COLO668 (cell line): ENCODE measurements around the gene SERTM2.
"Not testable (repeated sequence)": the region's sequence is repeated elsewhere in the genome, so short reads cannot be mapped to it uniquely, and the experiment has no call there.

Experiments used
- DNase-seq: peaks from one replicate; lab custom pipeline; 2025; ENCODE audit not compliant: unreplicated experiment; lab: John Stamatoyannopoulos, UW

Gene SERTM2

DNA sequence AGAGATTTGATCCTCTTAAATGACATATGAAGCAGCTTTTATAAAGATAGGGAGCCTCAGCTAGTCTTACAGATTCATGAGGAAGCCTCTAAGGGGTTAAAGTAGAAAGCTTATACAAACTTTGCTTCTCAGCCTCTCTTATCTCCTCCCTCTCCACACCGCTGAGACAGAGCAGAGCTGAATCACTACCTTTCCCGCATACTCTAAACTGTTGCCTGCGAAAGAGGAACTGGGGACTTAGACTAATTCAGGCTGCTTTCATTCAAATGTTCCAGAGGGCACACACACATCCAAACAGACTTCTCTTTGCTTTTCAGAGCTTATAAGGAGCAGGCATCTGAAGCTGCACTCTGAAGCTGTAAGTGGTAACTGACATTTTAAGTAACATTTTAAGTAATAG is at the start of gene SERTM2:
Gene SERTM2 (plus strand): TSS at position 169 of the 400 bp plus-strand sequence. CDS start 7,213 bp downstream, outside the sequence.
- no peak for DNase-seq

DNA sequence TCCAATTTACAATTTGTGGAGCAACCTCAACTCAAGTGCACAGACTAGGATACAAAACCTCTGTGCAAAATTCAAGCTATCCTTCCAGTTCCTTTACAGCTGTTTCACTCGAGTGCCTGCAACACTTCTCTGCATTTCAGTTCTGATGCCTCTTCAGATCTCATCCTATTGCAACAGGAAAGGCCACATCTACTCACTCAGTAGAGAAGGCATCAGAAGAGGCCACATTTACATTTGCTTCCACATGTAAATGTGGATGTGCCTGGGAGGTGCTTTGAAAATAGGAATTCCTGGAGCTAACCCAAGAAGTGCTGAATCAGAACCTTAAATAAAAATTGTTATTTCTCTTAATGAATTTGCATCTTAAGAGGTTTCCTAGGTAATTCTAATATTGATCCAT is 45.8 kb upstream of the SERTM2 start:
- no peak for DNase-seq

DNA sequence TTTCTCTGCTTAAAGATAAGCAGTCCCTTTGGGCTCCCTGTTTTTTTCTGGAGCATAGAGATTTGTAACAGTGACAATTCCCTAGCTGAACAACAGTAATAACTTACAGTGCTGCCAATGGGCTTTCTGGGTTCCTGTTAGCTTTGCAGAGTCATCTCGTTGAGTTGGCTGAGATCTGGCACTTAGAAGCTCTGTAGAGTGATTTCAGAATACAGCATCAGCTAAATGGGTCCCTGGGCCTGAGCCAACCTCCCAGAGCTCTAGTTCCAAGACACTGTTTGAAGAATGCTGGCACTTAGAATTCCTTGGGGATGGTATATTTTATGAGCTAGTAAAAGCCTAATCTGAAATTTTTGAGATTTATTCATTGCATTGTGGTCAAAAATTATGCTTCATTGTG is 43.5 kb upstream of the SERTM2 start:
- DNase-seq = no peak

DNA sequence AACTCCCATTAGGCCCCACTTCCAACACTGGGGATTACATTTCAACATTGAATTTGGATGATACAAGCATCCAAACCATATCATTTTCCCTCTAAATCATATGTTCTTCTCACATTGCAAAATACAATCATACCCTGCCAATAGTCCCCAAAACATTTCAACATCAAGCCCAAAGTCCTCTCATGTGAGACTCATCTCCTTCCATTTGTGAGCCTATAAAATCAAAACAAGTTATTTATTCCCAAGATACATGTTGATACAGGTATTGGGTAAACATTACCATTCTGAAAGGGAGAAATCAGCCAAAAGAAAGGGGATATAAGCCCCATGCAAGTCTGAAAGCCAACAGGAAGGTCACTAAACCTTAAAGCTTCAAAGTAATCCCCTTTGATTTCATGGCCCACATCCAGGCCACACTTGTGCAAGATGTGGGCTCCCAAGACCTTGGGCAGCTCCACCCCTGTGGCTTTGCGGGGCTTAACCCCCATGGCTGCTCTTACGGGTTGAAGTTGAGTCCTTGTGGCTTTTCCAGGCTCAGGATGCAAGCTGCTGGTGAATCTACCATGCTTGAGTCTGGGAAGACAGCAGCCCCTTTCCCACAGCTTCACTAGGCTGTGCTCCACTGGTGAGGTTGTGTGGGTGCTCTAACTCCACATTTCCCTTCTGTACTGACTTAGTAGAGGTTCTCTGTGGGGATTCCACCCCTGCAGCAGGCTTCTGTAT is 40.6 kb upstream of the SERTM2 start:
- no peak for DNase-seq

DNA sequence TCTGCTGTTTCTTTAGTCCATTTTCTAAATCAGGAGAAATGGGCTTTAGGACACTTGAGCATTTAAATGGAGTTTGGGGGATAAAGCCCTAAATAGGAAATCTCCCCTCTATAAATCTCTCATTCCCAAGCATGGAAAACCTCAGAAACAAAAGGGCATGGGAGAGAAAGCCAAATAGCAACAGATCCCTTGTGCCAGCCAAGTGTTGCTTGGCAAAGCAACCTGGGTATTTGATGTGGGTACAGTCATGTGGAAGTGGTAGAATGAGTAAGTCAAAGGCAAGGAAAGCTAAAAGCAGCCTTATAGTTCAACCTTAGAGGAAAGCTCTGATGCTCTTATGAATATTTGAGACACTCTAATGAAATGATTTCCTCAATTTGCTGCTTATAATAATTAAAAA is 29.5 kb upstream of the SERTM2 start:
- no peak for DNase-seq

DNA sequence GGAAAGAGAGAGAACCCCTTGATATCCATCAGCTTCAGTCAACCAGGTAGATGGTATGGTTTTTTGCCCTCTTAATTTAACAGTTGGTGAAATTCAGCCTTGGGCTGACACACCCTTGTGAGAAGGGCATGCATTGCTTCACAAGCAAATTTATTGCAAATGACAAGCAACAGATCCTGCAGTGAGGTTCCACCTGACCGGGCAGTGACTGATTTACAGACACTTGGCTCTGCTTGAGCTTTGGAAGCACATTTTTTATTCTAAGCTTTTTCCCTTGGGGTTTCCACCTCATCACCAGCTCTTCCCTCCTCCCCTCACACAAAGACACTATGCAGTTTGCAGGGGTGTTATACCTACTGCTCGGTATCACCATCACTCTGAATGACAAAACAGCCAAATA is 28.3 kb upstream of the SERTM2 start:
- DNase-seq = no peak

DNA sequence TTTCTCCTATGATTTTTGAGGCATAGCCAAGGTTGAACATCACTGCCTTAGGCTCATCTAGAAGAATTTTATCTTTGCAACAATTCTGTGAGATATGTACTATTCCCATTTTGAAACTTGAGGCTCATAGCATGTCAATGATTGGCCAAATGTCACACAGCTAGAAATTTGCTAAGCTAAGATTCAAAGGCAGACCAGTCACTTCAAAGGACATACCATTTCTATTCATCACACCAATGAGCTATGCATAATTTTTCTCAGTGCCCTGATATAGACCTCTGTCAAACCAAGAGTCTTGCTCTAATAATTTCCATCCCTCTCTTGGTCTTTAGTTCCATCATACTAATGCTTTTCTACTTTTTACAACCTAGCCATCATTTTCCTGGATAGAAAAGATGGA is 27.6 kb upstream of the SERTM2 start:
- no peak for DNase-seq

DNA sequence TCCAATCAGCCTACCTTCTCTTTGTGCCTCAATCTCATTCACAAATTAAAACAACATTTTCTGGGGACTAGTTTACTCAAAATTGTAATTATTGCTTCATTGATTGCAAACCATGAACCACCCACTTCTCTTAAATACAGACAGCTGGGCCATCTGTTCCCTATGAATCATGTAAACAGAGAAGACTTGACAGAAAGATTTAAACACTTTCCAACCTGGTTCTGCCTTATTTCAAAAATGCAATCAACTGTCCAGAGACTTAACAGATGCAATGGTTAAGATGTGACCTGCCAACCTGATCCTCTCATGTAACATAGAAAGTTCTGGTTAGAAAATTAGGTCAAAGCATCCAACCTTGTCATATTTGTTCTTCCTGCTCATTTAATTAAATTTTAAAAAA is 20.8 kb upstream of the SERTM2 start:
- DNase-seq = no peak

DNA sequence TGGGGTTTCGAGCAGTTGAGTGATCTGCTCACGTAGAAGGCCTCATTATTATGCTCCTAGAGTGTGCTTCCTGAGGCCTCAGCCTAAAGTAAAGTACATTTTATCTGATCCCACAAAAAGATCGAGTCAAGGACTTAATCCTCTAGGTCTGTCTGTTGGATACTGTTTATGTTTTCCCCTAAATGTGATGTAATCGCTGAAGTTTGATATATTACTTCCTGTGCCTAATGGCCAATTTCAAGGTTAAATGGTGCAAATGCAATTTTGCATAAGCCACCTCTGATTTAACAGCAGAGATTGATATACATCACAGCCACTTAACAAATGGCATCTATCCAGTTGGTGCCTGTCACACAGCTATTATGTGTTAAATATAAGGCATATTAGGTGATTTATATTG is 19.4 kb upstream of the SERTM2 start:
- DNase-seq = no peak

DNA sequence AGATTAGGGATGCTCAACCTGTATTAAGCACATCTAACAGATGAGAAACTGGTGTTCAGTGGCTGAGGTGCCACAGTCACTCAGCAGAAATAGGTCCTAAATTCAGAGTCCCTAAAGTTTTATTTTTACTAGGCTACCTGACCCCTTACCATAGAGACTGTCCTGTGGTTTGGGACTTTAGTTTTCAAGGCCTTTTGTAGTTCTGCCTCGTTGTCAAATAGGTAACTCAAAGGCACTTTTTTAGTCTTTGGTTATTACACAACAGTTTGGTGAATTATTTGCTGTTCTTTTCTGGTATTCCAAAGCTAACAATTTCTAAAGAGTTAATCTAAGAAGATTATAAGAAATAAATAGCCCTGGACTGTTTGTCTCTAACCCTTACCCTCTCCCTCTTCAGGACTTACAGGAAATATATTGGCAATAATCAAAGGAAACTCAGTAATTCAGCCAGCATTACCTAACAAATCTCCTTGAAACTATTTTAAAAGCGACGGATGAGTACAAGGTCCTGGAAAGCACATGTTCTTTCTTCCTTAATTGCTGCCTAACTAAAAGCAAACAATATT is 12.8 kb upstream of the SERTM2 start:
- DNase-seq = no peak

DNA sequence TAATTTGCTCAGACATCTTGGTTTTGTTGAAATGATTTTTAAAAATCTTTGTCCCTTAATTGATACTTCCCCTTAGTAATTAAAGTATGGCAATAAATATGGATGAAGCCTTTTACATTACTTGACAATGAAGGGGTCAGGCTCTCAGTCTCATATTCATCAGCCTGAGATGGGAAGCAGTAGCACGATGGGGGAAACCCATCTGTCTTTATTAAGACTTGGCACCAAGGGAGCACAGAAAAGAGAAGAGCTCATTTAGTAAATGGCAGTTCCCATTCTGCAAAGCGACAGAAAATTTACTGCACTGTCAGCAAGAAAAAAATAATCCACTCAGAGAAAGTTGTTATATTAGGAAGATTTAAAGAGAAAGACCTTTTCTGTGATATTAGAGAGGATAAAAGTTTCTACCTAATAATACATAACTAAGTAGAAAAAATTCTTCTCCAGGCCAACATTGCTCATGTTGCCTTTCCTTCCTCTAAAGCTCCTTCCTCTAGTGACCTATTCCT is 7.9 kb upstream of the SERTM2 start:
- DNase-seq = no peak

DNA sequence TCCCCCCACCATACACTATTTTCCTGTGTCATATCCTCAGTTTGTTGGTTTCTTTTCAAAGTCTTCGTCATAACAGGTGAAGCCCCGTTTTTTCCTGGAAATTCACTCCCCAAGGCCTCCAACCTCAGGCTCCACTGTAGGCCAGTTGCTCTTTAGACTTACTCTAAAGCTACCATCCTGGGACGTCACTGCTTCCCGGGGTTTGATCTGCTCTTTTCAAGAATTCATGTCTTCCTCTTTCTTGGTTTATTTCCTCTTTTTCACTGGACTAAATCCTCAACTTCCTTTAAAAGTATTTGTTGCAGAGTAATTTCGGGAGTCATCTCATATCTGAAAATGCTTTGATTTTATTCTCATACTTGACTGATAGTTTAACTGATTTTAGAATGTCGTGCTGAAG is 6.5 kb upstream of the SERTM2 start:
- DNase-seq = no peak

DNA sequence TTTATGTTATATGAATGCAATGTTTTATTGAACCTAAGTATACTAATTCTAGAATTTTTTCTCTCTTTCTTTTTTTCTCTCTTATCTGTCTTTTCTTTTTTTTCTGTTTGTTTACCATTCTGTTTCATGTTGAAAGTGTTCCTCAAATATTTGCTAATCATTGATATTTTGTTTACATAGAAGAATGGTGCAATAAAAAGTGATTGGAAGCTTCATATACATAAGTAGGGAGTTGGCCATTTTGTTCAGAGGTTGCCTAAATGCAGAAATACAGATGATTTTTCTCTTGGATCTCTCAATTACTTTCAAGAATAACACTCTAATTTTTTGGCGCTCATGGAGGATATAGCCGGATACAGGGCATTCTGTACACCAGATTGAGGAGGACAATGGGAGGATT is 5.7 kb upstream of the SERTM2 start:
- no peak for DNase-seq

DNA sequence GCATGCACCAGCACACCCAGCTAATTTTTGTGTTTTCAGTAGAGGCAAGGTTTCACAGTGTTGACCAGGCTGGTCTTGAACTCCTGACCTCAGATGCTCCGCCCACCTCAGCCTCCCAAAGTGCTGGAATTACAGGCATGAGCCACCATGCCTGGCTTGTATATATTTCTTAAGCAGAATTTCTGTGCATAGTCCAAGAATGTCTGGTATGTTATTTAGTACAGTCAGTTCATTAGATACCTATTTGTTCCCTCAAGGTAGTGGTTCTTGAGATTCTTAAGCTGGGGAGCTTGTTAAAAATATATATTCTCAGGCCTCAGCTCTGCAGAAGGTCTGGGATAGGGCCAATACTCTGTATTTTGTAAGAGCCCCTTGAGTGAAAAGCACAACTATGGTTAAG is 4.6 kb upstream of the SERTM2 start:
- DNase-seq = no peak

DNA sequence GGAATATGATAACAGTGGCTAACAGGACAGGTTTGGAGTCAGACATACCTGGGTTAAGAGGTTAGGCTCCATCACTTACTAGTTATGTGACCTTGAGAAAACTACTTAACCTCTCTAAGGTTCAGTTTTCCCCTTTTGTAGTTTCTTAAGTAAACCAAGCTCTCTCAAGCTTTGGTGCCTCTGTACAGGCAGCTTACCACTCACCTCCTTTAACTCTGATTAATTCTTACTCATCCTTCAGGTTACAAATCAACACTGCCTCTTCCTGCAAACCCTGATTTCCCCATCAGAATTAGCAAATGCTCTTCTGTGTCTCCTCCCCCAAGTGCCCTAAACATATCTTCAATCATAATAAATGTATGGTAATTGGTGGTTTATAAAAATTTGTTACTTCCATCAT is 3.5 kb upstream of the SERTM2 start:
- DNase-seq = no peak

DNA sequence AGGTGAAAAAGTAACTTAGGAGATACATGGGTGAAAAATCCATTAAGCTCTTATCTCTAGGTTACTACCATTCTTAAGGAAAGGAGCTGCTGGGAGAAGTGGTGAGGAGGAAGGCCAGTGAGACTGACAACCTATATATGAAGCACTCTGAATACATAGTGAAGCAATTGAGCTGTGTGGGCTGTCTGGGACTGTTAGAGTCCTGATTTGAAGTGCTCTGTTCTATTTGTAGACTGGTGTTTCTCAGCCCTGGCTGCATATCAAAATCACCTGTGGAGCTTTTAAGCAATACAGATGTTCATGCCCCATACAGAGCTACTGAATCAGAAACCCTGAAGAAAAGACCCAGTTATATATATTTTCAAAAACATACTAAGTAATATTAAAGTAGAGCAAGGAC is 3.9 kb downstream of the SERTM2 start:
- DNase-seq = no peak

DNA sequence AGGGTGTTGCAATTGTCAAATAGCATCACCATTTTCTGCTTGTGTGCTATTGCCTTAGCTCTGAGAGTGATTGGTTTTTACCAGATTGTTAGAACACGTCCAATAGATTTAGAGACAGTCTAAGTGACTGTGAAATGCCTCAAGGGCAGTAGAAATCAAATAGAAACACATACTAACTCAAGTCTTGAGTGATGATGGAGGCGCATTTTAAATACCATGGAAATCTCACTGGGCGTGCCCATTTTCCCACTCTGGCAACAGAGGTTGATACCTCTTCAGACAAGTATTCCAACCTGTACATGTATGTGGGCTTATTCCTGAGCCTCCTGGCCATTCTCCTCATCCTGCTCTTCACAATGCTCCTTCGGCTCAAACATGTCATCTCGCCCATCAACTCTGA is 7.2 kb downstream of the SERTM2 start:
- DNase-seq = no peak

DNA sequence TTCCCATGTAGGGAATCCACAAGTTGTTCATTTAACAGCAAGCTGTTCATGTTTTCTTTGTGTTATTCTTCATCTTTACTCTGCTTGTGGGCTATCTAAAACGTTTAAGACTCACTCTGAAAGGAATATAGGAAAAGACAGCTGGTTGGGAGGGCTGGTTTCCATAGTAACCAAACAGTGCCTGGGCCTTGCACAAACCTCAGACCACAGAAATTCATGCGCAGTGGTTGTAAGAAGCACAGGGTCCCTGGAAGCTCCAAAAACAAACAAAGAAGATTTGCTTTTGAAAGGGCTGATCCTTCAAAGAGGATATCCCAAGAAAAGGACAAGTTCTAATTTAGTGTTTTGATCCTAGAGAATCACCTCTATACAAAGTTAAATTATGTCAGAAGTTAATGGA is 7.8 kb downstream of the SERTM2 start:
- DNase-seq = no peak

DNA sequence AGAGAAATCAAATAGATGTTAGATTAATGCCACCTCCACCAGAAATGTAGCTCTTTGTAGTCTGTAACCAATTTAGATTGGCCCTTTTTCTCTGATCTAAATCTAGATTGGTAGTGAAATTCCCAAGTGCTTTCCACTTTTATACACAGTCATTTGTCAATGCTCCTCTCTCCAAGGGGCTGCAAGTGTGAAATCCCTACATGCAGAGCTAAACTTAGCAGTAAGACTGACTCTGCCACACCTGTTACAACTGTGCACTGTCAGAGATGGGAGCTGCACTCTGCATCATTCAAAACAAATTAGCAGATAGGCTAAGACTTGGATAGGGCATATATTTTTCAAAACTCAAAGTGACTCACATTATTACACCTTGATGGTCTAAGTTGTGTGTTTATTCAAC is 9.1 kb downstream of the SERTM2 start:
- DNase-seq = no peak

DNA sequence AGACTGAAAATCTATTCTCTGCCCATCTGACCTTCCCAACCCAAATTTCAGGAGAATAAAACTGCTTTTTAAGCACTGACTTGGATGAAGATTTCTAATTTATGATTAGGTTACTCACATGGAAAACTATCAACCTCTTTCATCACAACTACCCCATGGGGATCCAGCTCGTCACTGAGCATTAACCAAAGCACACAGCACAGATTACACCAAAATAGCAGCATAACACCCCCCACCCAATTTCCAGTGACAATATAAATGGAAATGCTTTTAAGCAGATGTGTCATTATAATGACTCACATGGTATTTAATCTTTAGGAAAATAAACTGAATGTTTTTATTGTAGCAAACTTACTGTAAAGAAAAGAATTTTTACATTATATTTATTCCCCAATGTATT is 9.7 kb downstream of the SERTM2 start:
- DNase-seq = no peak

DNA sequence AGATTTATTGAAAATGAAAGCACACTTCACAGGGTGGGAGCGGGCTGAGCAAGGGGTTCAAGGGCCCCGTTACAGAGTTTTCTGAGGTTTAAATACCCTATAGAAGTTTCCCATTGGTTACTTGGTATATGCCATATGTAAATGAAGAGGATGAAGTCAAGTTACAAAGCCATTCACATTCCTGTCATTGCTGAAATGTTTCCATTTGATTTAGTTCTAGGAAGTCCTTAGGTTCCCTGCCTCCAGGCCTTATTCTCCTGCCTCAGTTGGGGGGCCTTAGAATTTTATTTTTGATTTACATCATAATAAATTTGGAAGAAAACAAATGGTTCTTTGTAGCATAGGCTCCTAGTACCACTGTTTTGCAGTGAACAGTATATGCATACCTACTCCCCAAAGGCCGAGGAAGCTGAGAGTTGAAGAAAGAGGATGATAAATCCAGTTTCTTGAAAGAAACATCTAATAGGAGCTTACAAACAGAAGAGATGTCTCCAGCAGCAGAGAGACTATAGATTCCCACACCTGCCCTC is 31.8 kb downstream of the SERTM2 start:
- DNase-seq = no peak

DNA sequence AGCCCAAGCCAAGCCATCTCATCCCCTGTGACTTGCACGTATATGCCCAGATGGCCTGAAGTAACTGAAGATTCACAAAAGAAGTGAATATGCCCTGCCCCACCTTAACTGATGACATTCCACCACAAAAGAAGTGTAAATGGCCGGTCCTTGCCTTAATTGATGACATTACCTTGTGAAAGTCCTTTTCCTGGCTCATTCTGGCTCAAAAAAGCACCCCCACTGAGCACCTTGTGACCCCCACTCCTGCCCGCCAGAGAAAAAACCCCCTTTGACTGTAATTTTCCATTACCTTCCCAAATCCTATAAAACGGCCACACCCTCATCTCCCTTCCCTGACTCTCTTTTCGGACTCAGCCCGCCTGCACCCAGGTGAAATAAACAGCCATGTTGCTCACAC is 37.8 kb downstream of the SERTM2 start:
- not testable (repeated sequence) for DNase-seq
